ENCODE measurements around the gene TMEM63B. TPM values are rescaled to one million over a fixed set of nuclear protein-coding genes. Genes with fewer than 3 reads are reported as not detected.
A peak's percentile ranks its signal among the peaks of the same experiment; 100 is the strongest.

Gene TMEM63B
- total and polyA plus RNA-seq, 2 experiments from 2014 or later: 14.1 to 43.2 TPM

- Histone ChIP-seq H3K79me2 (ENCODE audit: insufficient read depth) (no peaks in the 10 kb centered on the region), H3K27me3 (replicated peaks; ENCODE audit: insufficient read depth) (no peaks in the 10 kb centered on the region), H3K27ac (no peak overlapping the region), H3F3A (ENCODE audit: insufficient read depth) (no peaks in the 10 kb centered on the region), H3K4me1 (ENCODE audit: insufficient read depth) (no peaks in the 10 kb centered on the region), H3K4me2 (ENCODE audit: unreplicated experiment) (no peak overlapping the region), H3K9me3 (ENCODE audit: low read depth) (no peaks in the 10 kb centered on the region), H3K9ac (no peak overlapping the region), H3K36me3 (ENCODE audit: low read depth) (no peaks in the 10 kb centered on the region), H4K20me1 (ENCODE audit: insufficient read depth) (no peaks in the 10 kb centered on the region), H3K9me2 (ENCODE audit: insufficient read depth) (no peaks in the 10 kb centered on the region), H2AFZ (no peak overlapping the region), H3K4me3 (no peak overlapping the region)
- no peak for TF ChIP-seq EZH2 (IDR thresholded peaks at IDR 0.05; ENCODE audit: insufficient read depth, poor library complexity, severe bottlenecking)
- no peak for TF ChIP-seq EZH2phosphoT487 (IDR thresholded peaks at IDR 0.05; ENCODE audit: insufficient read depth, low read depth)
- no peak for DNase-seq
- 93 to 94% methylated on average over 13 of the region's 13 CpGs for WGBS, 2 experiments (ENCODE audit: low coverage in 1 of 2, low lambda C conversion rate in 2 of 2, missing lambda C conversion rate in 2 of 2)
- in situ Hi-C loops (cut with MboI): loop anchor here (10.0 to 25.0 kb wide), 2 partner anchors 320 to 422 kb away; no protein-coding TSS in a partner anchor
These were observed 42.9 kb upstream of the TMEM63B start for GRCh38 chr6:44084231-44085014.

GRCh38 chr6:44085219-44085618, 42.1 kb upstream of the TMEM63B start:
- H2AFZ ChIP-seq: no peak overlapping the region
- H3K4me1 ChIP-seq (ENCODE audit: insufficient read depth): no peaks in the 10 kb centered on the region
- H3K4me2 ChIP-seq (ENCODE audit: unreplicated experiment): no peak overlapping the region
- no peaks in the 10 kb centered on the region for H3F3A ChIP-seq (ENCODE audit: insufficient read depth)
- H3K27ac ChIP-seq: no peak overlapping the region
- TF ChIP-seq EZH2phosphoT487 (IDR thresholded peaks at IDR 0.05; ENCODE audit: insufficient read depth, low read depth): no peak
- no peak for TF ChIP-seq EZH2 (IDR thresholded peaks at IDR 0.05; ENCODE audit: insufficient read depth, poor library complexity, severe bottlenecking)
- 91% methylated on average over 2 of the region's 2 CpGs for WGBS, 2 experiments (ENCODE audit: low coverage in 1 of 2, low lambda C conversion rate in 2 of 2, missing lambda C conversion rate in 2 of 2)
- no peaks in the 10 kb centered on the region for H3K9me3 ChIP-seq (ENCODE audit: low read depth)
- in situ Hi-C loops (cut with MboI): loop anchor here (10.0 to 25.0 kb wide), 2 partner anchors 320 to 423 kb away; no protein-coding TSS in a partner anchor
- H3K36me3 ChIP-seq (ENCODE audit: low read depth): no peaks in the 10 kb centered on the region
- no peaks in the 10 kb centered on the region for H3K79me2 ChIP-seq (ENCODE audit: insufficient read depth)
- no peak overlapping the region for H3K9ac ChIP-seq
- no peaks in the 10 kb centered on the region for H4K20me1 ChIP-seq (ENCODE audit: insufficient read depth)
- no peak for DNase-seq
- H3K9me2 ChIP-seq (ENCODE audit: insufficient read depth): no peaks in the 10 kb centered on the region
- H3K4me3 ChIP-seq: no peak overlapping the region
- no peaks in the 10 kb centered on the region for H3K27me3 ChIP-seq (replicated peaks; ENCODE audit: insufficient read depth)

GRCh38 chr6:44086931-44087574, 40.3 kb upstream of the TMEM63B start:
- Histone ChIP-seq H3K79me2 (ENCODE audit: insufficient read depth) (no peaks in the 10 kb centered on the region), H3K9me3 (ENCODE audit: low read depth) (no peaks in the 10 kb centered on the region), H3K27ac (no peak overlapping the region), H3F3A (ENCODE audit: insufficient read depth) (no peaks in the 10 kb centered on the region), H4K20me1 (ENCODE audit: insufficient read depth) (no peaks in the 10 kb centered on the region), H2AFZ (no peak overlapping the region), H3K4me3 (no peak overlapping the region), H3K4me2 (ENCODE audit: unreplicated experiment) (no peak overlapping the region), H3K36me3 (ENCODE audit: low read depth) (no peaks in the 10 kb centered on the region), H3K9me2 (ENCODE audit: insufficient read depth) (no peaks in the 10 kb centered on the region), H3K27me3 (replicated peaks; ENCODE audit: insufficient read depth) (no peaks in the 10 kb centered on the region), H3K4me1 (ENCODE audit: insufficient read depth) (no peaks in the 10 kb centered on the region), H3K9ac (no peak overlapping the region)
- DNase-seq: peak; percentile 43
- in situ Hi-C loops (cut with MboI): loop anchor here (10.0 to 25.0 kb wide), 2 partner anchors 322 to 425 kb away; no protein-coding TSS in a partner anchor
- TF ChIP-seq EZH2phosphoT487 (IDR thresholded peaks at IDR 0.05; ENCODE audit: insufficient read depth, low read depth) (no peak), EZH2 (IDR thresholded peaks at IDR 0.05; ENCODE audit: insufficient read depth, poor library complexity, severe bottlenecking) (no peak)
- 67% methylated on average over 9 of the region's 9 CpGs for WGBS, 2 experiments (ENCODE audit: low coverage in 1 of 2, low lambda C conversion rate in 2 of 2, missing lambda C conversion rate in 2 of 2)

- Histone ChIP-seq H3K27me3 (replicated peaks; ENCODE audit: insufficient read depth) (no peaks in the 10 kb centered on the region), H3K4me1 (ENCODE audit: insufficient read depth) (no peaks in the 10 kb centered on the region), H3K9me2 (ENCODE audit: insufficient read depth) (no peaks in the 10 kb centered on the region), H3K36me3 (ENCODE audit: low read depth) (no peaks in the 10 kb centered on the region), H3K9me3 (ENCODE audit: low read depth) (no peaks in the 10 kb centered on the region), H2AFZ (no peak overlapping the region), H3K4me3 (no peak overlapping the region), H3K9ac (no peak overlapping the region), H3K79me2 (ENCODE audit: insufficient read depth) (no peaks in the 10 kb centered on the region), H3K27ac (no peak overlapping the region), H4K20me1 (ENCODE audit: insufficient read depth) (no peaks in the 10 kb centered on the region), H3K4me2 (ENCODE audit: unreplicated experiment) (no peak overlapping the region), H3F3A (ENCODE audit: insufficient read depth) (no peaks in the 10 kb centered on the region)
- in situ Hi-C loops (cut with MboI): loop anchor here (10.0 to 25.0 kb wide), 2 partner anchors 323 to 425 kb away; no protein-coding TSS in a partner anchor
- no peak for DNase-seq
- WGBS, 2 experiments (ENCODE audit: low coverage in 1 of 2, low lambda C conversion rate in 2 of 2, missing lambda C conversion rate in 2 of 2): 96% methylated on average over 2 of the region's 2 CpGs
- no peak for TF ChIP-seq EZH2 (IDR thresholded peaks at IDR 0.05; ENCODE audit: insufficient read depth, poor library complexity, severe bottlenecking)
- TF ChIP-seq EZH2phosphoT487 (IDR thresholded peaks at IDR 0.05; ENCODE audit: insufficient read depth, low read depth): no peak
These were observed 39.7 kb upstream of the TMEM63B start for GRCh38 chr6:44087623-44088022.
